OCI-LY7 (cell line): Measurements from ENCODE around the gene DOCK9.

ENCODE experiments used
- CTCF ChIP-seq: fragments of 200-600 bp; sonication (generic); conservative IDR thresholded peaks from 2 replicates; pipeline ENCODE4 v1.5.1; 2014; ENCODE audit warnings: mild to moderate bottlenecking, antibody characterized with exemption, low read length, moderate library complexity, mixed read lengths
- EZH2phosphoT487 ChIP-seq: fragments of 200-600 bp; sonication (generic); IDR thresholded peaks from 2 replicates; pipeline ENCODE4 v1.6.1; 2018; ENCODE audit warnings: low read depth, borderline replicate concordance, mild to moderate bottlenecking, mixed run types, antibody characterized with exemption, low read length, moderate library complexity, mixed read lengths

GRCh38 chr13:98972627-98973026 lies 5.2 kb downstream of the DOCK9 start:
- TF ChIP-seq CTCF (no peak), EZH2phosphoT487 (no peak)
